Neural cell (in vitro differentiated cells): ENCODE data around the gene ZSWIM8. TPM values are rescaled to one million over a fixed set of nuclear protein-coding genes. Genes with fewer than 3 reads are reported as not detected.

Source experiments
- H2AFZ ChIP-seq: fragments of 200-600, 300-800 bp; sonication (generic), shearing (Covaris generic); 2 replicates; pipeline ENCODE4 v1.6.0; 2014; ENCODE audit warnings: low read depth, mild to moderate bottlenecking, antibody characterized with exemption, low read length, moderate library complexity
- H3F3A ChIP-seq: fragments of 200-600 bp; shearing (Covaris generic); 2 replicates; pipeline ENCODE4 v1.6.1; 2016; ENCODE audit warnings: mild to moderate bottlenecking, moderate library complexity, mixed read lengths, antibody characterized with exemption, low read length; ENCODE audit not compliant: insufficient read depth, poor library complexity, severe bottlenecking
- H3K27ac ChIP-seq: fragments of 200-600, 300-800 bp; sonication (generic), shearing (Covaris generic); 2 replicates; pipeline ENCODE4 v1.5.1; 2014; ENCODE audit warnings: mild to moderate bottlenecking, low read length, moderate library complexity
- H3K27me3 ChIP-seq: fragments of 300-800, 200-600 bp; sonication (generic), shearing (Covaris generic); 2 replicates; pipeline ENCODE4 v1.6.0; 2014; ENCODE audit warnings: mild to moderate bottlenecking, low read depth, low read length, moderate library complexity; ENCODE audit not compliant: insufficient read depth
- H3K36me3 ChIP-seq: fragments of 300-800, 200-600 bp; sonication (generic), shearing (Covaris generic); 2 replicates; pipeline ENCODE4 v1.5.1; 2014; ENCODE audit warnings: mild to moderate bottlenecking, antibody characterized with exemption, low read length, moderate library complexity; ENCODE audit not compliant: insufficient read depth
- H3K4me2 ChIP-seq: fragments of 300-800, 200-600 bp; sonication (generic), shearing (Covaris generic); 2 replicates; pipeline ENCODE4 v1.6.0; 2014; ENCODE audit warnings: mild to moderate bottlenecking, low read length
- H3K4me3 ChIP-seq: fragments of 300-800, 200-600 bp; sonication (generic), shearing (Covaris generic); 2 replicates; pipeline ENCODE4 v1.5.1; 2014; ENCODE audit warnings: mild to moderate bottlenecking, low read length, moderate library complexity
- H3K79me2 ChIP-seq: fragments of 200-600 bp; shearing (Covaris generic); replicated peaks from 2 replicates; pipeline ENCODE4 v1.6.0; 2014; ENCODE audit warnings: mild to moderate bottlenecking, low read length, moderate library complexity; ENCODE audit not compliant: insufficient read depth
- H3K9ac ChIP-seq: fragments of 300-800, 200-600 bp; sonication (generic), shearing (Covaris generic); 2 replicates; pipeline ENCODE4 v1.6.1; 2016; ENCODE audit warnings: mild to moderate bottlenecking, low read length, mixed read lengths
- H3K9me2 ChIP-seq: fragments of 200-600 bp; shearing (Covaris generic); 2 replicates; pipeline ENCODE4 v1.6.1; 2016; ENCODE audit warnings: mild to moderate bottlenecking, low read length, mixed read lengths; ENCODE audit not compliant: insufficient read depth
- H3K9me3 ChIP-seq: fragments of 200-600, 300-800 bp; sonication (generic), shearing (Covaris generic); 2 replicates; pipeline ENCODE4 v1.6.1; 2016; ENCODE audit warnings: mild to moderate bottlenecking, mixed run types, low read length, moderate library complexity, mixed read lengths
- H4K20me1 ChIP-seq: fragments of 200-600 bp; shearing (Covaris generic); 2 replicates; pipeline ENCODE4 v1.6.1; 2016; ENCODE audit warnings: mild to moderate bottlenecking, mixed run types; ENCODE audit not compliant: insufficient read depth
- CTCF ChIP-seq: fragments of 450-650 bp; IDR thresholded peaks from 2 replicates; pipeline ENCODE4 v1.5.1; 2014; ENCODE audit warnings: antibody characterized with exemption, mild to moderate bottlenecking, moderate library complexity; ENCODE audit not compliant: poor library complexity, severe bottlenecking
- EP300 ChIP-seq: fragments of 450-650 bp; conservative IDR thresholded peaks from 2 replicates; pipeline ENCODE4 v1.6.1; 2014; ENCODE audit warnings: antibody characterized with exemption, mild to moderate bottlenecking, moderate library complexity; ENCODE audit not compliant: poor library complexity, severe bottlenecking
- EZH2 ChIP-seq: fragments of 200-600, 300-800 bp; shearing (Covaris generic), sonication (generic); IDR thresholded peaks from 2 replicates; pipeline ENCODE4 v1.6.1; 2014; ENCODE audit warnings: antibody characterized with exemption, low read length, borderline replicate concordance, mild to moderate bottlenecking; ENCODE audit not compliant: insufficient read depth, poor library complexity, severe bottlenecking
- MXI1 ChIP-seq: fragments of 450-650 bp; conservative IDR thresholded peaks from 2 replicates; pipeline ENCODE4 v1.6.1; 2014; ENCODE audit warnings: antibody characterized with exemption, mild to moderate bottlenecking; ENCODE audit not compliant: poor library complexity, severe bottlenecking
- POLR2AphosphoS5 ChIP-seq: IDR thresholded peaks from 2 replicates; pipeline ENCODE4 v1.6.1; 2012
- RAD21 ChIP-seq: fragments of 450-650 bp; conservative IDR thresholded peaks from 2 replicates; pipeline ENCODE4 v1.6.1; 2014; ENCODE audit warnings: antibody characterized with exemption, mild to moderate bottlenecking, moderate library complexity
- REST ChIP-seq: IDR thresholded peaks from 2 replicates; pipeline ENCODE4 v1.6.1; 2012; ENCODE audit warnings: borderline replicate concordance
- SMC3 ChIP-seq: fragments of 450-650 bp; conservative IDR thresholded peaks from 2 replicates; pipeline ENCODE4 v1.6.1; 2014; ENCODE audit warnings: antibody characterized with exemption, mild to moderate bottlenecking, moderate library complexity; ENCODE audit not compliant: poor library complexity
- TAF1 ChIP-seq: IDR thresholded peaks from 2 replicates; pipeline ENCODE4 v1.6.1; 2012; ENCODE audit warnings: low read depth
- polyA plus RNA-seq: library from polyadenylated mRNA; depleted of rRNA; stranded (reverse); fragments of >200 nt; gene quantifications from 2 replicates; pipeline ENCODE4 v1.2.3, GENCODE V29; 2014

ZSWIM8 gene
- polyA plus RNA-seq, 1 donor from 2014 or later: 69.1 TPM

DNA sequence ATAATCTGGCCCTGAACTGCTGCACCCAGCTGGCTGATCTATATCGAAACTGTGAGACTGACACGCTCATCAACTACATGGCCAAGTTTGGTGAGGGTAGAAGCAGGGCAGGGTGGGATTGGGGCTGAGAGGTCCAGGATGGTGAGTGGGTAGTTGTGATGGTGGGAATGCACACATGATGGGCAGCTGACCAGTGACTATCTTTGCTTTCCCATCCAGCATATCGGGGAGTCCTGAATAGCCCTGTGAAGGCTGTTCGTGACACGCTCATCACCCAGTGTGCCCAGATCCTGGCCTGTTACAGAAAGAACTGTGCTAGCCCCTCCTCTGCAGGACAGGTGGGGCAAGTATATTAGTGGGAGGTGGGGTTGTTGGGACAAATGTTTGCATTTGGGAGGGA lies 16.0 kb upstream of the ZSWIM8 start:
- no peak overlapping the region for H2AFZ ChIP-seq
- TF ChIP-seq MXI1 (no peak), EZH2 (no peak), SMC3 (no peak), CTCF (no peak), TAF1 (no peak), POLR2AphosphoS5 (no peak), RAD21 (no peak)
- H3K9me3 ChIP-seq: no peaks in the 10 kb centered on the region
- H3K27me3 ChIP-seq: no peaks in the 10 kb centered on the region
- no peak overlapping the region for H3K9ac ChIP-seq
- no peaks in the 10 kb centered on the region for H4K20me1 ChIP-seq
- no peak overlapping the region for H3K4me2 ChIP-seq
- H3K36me3 ChIP-seq: no peaks in the 10 kb centered on the region
- no peaks in the 10 kb centered on the region for H3K9me2 ChIP-seq
- no peak overlapping the region for H3K27ac ChIP-seq
- H3F3A ChIP-seq: no peaks in the 10 kb centered on the region
- H3K79me2 ChIP-seq: peaks cover 6% of the 10 kb centered on the region
- no peak overlapping the region for H3K4me3 ChIP-seq

GRCh38 chr10:73771722-73772280 lies 13.6 kb upstream of the ZSWIM8 start:
- H4K20me1 ChIP-seq: no peaks in the 10 kb centered on the region
- no peaks in the 10 kb centered on the region for H3F3A ChIP-seq
- H3K36me3 ChIP-seq: no peaks in the 10 kb centered on the region
- H3K27me3 ChIP-seq: no peaks in the 10 kb centered on the region
- TF ChIP-seq EP300: no peak
- no peak for TF ChIP-seq TAF1
- TF ChIP-seq POLR2AphosphoS5: no peak
- TF ChIP-seq RAD21: no peak
- no peak for TF ChIP-seq MXI1
- TF ChIP-seq EZH2: no peak
- TF ChIP-seq SMC3: no peak
- TF ChIP-seq CTCF: no peak
- no peak for TF ChIP-seq REST
- H2AFZ ChIP-seq: peak overlapping the region; percentile 84
- H3K79me2 ChIP-seq: peaks cover 22% of the 10 kb centered on the region
- H3K4me3 ChIP-seq: peak overlapping the region; percentile 97
- no peaks in the 10 kb centered on the region for H3K9me2 ChIP-seq
- peak overlapping the region; percentile 90 for H3K27ac ChIP-seq
- H3K9ac ChIP-seq: peak overlapping the region; percentile 85
- no peaks in the 10 kb centered on the region for H3K9me3 ChIP-seq
- peak overlapping the region; percentile 68 for H3K4me2 ChIP-seq
